HG03469 (cell line): ENCODE results near the gene XCR1.
"Not testable (repeated sequence)": the region's sequence is repeated elsewhere in the genome, so short reads cannot be mapped to it uniquely, and the experiment has no call there.

Experiments
- ATAC-seq: cut with Tn5 transposase; IDR thresholded peaks from one replicate; pipeline ENCODE4 v1.9.1; 2021; ENCODE audit warnings: mild to moderate bottlenecking, moderate library complexity, moderate number of reproducible peaks; ENCODE audit not compliant: unreplicated experiment

The XCR1 gene

GRCh38 chr3:46027021-46027705 lies at the start of gene XCR1:
TSS of gene XCR1 (minus strand) at chr3:46027483. CDS start at chr3:46021947, 5,536 bp downstream.
- ATAC-seq = no peak

GRCh38 chr3:46076606-46077005 lies 49.3 kb upstream of the XCR1 start:
- ATAC-seq = no peak

GRCh38 chr3:46075816-46076215 lies 48.5 kb upstream of the XCR1 start:
- ATAC-seq = no peak

- ATAC-seq = no peak
Measured at GRCh38 chr3:46071222-46071858, 44.1 kb upstream of the XCR1 start.

GRCh38 chr3:46070595-46071093 lies 43.4 kb upstream of the XCR1 start:
- no peak for ATAC-seq

GRCh38 chr3:46068501-46068900 lies 41.2 kb upstream of the XCR1 start:
- ATAC-seq = no peak

GRCh38 chr3:46067401-46067800 lies 40.1 kb upstream of the XCR1 start:
- ATAC-seq = no peak

GRCh38 chr3:46065750-46066256 lies 38.5 kb upstream of the XCR1 start:
- no peak for ATAC-seq

- ATAC-seq = no peak
Measured at GRCh38 chr3:46065294-46065705, 38.0 kb upstream of the XCR1 start.

GRCh38 chr3:46062679-46063078 lies 35.4 kb upstream of the XCR1 start:
- no peak for ATAC-seq

GRCh38 chr3:46061887-46062286 lies 34.6 kb upstream of the XCR1 start:
- no peak for ATAC-seq

- ATAC-seq = no peak
Measured at GRCh38 chr3:46061108-46061720, 33.9 kb upstream of the XCR1 start.

GRCh38 chr3:46060551-46060950 lies 33.3 kb upstream of the XCR1 start:
- ATAC-seq = no peak

- no peak for ATAC-seq
Measured at GRCh38 chr3:46059432-46059831, 32.1 kb upstream of the XCR1 start.

- no peak for ATAC-seq
Measured at GRCh38 chr3:46058981-46059380, 31.7 kb upstream of the XCR1 start.

GRCh38 chr3:46057716-46058115 lies 30.4 kb upstream of the XCR1 start:
- ATAC-seq = no peak

GRCh38 chr3:46056686-46057085 lies 29.4 kb upstream of the XCR1 start:
- ATAC-seq = no peak

GRCh38 chr3:46053761-46054515 lies 26.7 kb upstream of the XCR1 start:
- not testable (repeated sequence) for ATAC-seq

GRCh38 chr3:46053265-46053664 lies 26.0 kb upstream of the XCR1 start:
- not testable (repeated sequence) for ATAC-seq

- ATAC-seq = no peak
Measured at GRCh38 chr3:46052531-46052930, 25.2 kb upstream of the XCR1 start.

GRCh38 chr3:46049093-46049492 lies 21.8 kb upstream of the XCR1 start:
- no peak for ATAC-seq
